HG02970 (cell line): Measurements from ENCODE around the gene SZT2.

Experiments used
- ATAC-seq: cut with Tn5 transposase; IDR thresholded peaks from one replicate; pipeline ENCODE4 v1.9.1; 2021; ENCODE audit warnings: mild to moderate bottlenecking, moderate library complexity, moderate number of reproducible peaks; ENCODE audit not compliant: unreplicated experiment, low FRiP score

The SZT2 gene

DNA sequence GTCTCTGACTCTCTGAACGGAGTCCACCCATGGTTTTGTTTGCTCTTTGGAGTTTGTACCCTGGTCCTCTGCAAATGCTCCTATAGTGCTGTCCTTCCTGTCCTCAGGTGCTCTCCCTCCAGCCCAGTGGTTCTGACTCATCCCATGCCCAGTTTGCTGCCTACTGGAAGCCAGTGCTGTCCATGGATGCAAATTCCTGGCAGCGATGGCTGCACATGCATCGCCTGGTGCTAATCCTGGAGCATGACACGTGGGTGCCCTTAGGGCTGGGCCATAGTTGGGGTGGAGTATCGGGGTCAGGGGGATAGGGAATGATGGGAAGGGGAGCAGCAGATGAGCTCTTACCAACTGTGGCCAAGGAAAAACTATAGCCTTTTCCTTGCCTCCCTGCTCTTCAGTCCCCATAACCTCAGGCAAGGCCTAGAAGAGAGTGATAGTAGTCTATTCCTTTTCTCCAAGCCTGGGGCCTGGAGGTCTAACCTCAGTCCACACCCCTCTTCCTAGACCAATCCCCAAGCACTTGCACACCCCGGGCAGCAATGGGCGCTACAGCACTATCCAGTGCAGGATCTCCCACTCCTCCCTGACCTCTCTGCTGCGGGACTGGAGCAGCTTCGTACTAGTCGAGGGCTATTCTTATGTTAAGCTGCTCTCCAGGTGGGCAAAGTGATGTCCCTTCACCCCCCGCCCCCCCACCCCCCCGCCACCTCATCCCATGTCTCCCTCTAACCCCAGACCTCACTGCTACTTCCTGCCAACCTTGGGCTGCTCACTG, 32.5 kb downstream of the SZT2 start:
- no peak for ATAC-seq

DNA sequence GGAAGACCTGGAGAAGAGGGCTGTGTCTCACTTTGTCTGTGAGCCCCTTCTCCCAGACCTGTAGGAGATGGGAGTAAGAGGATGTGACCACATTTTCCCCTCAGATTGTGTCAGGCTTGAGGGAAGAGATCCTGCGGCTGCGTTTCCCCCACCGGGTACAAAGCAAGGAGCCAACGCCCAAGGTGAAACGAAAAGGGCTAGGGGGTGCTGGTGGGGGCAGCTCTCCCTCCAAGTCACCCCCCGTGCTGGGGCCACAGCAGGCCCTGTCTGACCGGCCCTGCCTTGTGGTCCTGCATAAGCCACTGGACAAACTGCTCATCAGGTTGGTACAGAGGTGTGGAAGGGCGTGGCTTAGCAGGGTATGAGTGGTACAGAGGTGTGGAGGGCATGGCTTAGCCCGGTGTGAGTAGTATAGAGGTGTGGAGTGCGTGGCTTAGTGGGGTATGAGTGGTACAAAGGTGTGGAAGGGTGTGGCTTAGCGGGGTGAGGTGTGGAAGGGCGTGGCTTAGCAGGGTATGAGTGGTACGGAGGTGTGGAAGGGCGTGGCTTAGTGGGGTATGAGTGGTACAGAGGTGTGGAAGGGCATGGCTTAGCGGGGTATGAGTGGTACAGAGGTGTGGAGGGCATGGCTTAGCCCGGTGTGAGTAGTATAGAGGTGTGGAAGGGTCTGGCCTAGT, 33.4 kb downstream of the SZT2 start:
- no peak for ATAC-seq

DNA sequence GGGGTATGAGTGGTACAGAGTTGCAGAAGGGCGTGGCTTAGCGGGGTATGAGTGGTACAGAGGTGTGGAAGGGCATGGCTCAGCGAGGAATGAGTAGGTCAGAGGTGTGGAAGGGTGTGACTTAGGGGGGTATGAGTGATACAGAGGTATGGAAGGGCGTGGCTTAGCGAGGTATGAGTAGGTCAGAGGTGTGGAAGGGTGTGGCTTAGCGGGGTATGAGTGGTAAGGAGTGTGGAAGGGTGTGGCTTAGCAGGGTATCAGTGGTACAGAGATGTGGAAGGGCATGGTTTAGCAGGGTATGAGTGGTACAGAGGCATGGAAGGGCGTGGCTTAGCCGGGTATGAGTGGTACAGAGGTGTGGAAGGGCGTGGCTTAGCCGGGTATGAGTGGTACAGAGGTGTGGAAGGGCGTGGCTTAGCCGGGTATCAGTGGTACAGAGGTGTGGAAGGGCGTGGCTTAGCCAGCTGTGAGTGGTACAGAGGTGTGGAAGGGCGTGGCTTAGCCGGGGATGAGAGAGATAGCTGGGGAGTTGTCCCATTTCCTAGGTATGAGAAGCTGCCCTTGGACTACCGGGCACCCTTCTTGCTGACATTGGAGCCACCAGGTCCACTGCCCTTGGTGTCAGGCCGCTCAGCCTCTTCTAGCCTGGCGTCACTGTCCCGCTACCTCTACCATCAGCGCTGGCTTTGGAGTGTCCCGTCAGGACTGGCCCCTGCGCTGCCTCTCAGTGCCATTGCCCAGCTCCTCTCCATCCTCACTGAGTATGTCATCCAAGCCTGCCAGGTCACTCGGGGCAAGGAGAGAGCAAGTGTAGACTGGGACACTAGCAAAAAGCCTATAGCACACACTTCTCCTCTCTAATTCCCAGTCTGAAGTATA, 34.2 kb downstream of the SZT2 start:
- ATAC-seq = no peak

DNA sequence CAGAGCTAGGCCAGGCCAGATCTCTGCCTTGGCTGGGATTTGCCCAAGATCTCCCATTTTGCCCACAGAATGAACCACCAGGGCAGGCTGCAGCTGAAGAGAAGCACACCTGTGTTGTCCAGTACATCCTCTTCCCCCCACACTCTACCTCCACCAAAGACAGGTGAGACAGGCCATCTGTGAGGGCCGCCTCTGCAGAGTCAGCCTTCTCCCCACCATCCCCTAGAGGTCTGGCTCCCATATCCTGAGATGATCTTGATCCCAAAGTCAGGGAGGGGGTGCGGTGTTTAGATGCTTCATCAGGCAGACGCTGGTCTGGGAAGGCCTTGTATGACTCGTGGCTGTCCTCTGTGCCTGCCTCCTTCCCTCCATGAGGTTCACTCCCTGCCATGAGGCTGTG, 35.3 kb downstream of the SZT2 start:
- no peak for ATAC-seq

DNA sequence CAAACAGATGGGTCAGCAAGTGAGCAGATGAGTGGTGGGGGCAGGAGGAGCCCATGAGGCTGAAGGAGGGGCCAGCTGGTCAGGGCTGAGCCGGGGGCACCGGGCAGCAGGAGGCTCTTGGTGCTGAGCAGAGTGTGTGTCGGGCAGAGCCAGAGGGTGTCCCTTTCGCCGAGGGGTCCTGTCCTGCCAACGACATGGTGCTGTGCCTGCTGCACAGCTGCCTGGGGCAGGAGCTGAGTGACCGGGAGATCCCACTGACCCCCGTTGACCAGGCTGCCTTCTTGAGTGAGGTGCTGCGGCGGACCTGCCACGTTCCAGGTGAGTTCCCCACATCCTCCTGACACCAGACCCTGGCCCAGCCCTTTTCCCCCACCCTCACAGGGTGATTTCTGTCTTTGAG, 36.5 kb downstream of the SZT2 start:
- no peak for ATAC-seq

DNA sequence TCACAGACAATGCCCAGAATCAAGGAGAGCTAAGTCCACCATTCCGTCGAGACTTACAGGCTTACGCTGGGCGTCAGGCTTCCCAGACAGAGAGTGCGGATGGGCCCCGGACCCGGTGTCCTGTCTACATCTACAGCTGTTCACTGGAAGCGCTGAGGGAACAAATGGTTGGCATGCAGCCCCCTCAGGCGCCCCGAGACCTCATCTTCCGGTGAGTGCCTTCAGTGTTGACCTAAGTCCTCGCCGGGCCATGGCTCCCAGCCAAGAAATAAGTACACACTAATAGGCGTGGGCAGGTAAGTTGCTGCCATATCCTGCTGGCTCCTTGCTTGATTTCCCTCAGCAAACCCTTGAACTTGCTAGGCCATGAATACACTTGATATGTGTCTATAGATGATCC, 37.8 kb downstream of the SZT2 start:
- no peak for ATAC-seq

DNA sequence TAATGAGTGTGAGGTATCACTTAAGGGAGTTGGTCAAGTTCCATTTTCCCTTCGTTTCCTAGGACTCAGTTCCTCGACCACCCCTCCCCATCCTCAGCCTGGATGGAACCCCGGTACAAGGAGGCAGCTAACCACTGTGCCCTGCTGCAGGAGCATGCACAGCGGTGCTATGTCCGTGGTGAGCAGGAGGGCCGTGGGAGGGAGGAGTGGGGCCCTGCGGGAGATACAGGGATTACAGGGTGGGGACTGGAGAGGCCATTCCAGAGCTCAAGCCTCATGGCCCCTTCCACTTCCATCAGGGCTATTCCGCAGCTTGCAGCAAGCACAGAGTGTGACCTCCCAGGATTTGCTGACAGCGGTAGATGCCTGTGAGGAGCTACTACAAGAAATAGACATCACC, 38.2 kb downstream of the SZT2 start:
- ATAC-seq = no peak

DNA sequence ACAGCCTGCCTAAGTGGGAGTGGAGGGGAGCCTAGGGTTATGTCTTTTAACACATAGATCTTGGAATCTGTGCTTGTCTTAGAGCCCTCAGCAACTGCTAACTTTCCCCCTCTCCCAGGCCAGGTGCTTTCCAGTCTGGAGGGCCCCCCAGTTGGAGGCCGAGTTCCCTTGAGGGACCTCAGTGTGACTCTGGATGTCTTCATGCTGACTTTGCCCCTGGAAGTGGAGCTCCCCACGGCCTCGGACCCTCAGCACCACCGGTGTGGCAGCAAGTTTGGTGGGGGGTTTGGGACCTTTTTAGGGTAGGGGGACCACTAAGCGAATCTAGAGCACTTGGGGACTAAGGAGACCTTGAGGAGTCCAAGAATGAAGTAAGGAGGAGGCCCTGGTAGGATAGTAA, 41.1 kb downstream of the SZT2 start:
- ATAC-seq = no peak

DNA sequence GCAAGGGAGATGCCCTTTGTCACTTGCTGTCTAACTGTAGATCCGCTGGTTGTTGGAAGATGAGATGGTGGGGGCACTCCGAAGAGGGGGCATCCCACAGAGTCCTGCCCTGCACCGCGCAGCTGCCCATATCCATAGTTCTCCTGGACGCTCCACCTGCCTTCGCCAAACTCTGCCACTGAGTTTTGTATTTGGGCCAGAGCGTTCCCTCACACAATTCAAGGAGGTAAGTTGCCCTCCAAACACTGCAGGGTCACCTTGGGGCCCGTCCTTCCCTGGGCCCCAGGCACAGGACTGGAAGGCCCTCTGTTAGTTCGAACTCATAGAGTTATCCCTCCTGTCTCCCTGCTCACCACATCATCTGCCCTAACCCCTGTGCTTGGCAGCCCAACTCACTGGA, 42.0 kb downstream of the SZT2 start:
- ATAC-seq = no peak

DNA sequence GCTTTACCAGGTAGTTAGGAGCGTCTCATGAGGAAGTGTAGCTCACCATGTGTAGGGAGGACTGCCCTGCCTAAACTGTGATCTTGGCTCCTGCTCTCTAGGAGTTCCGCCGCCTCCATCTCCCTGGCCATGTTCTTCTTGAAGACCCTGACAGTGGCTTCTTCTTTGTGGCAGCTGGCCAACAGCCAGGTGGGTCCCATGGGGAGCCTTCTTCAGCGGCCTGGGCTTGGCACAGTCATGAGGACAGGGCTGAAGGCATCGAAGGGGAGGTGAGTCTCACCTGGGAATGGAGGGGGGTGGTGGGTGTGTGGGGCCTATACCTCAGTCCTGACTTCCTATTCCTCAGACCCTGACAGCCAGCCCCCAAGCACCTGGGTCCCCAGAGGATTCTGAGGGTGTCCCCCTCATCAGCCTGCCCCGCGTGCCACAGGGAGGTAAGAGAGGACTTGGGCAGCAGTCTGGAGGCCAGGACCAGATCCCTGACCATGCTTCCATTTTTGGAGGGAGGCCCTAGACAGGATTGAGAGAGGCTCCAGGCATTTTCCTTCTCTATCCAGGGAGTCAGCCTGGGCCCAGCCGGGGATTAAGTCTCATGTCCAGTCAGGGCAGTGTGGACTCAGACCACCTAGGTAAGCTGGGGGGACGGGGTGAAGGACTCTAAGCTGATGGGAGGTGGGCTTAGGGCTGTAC, 42.6 kb downstream of the SZT2 start:
- ATAC-seq = no peak

DNA sequence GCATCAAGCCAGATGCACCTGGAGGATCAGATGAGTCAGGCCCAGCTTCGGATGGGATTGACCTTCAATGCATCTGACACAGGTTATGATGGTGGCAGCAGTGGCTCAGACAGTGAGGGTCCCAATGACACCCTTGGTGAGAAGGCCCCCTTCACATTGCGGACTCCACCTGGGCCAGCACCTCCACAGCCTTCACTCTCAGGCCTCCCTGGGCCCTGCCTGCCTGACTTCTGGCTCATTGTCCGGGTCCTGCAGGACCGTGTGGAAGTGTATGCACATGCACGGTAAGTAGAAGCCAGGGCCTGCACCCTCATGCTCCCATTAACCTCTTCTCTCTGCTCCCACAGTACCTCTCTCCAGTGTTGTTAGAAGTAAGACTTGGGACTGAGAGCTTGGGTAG, 43.2 kb downstream of the SZT2 start:
- no peak for ATAC-seq

DNA sequence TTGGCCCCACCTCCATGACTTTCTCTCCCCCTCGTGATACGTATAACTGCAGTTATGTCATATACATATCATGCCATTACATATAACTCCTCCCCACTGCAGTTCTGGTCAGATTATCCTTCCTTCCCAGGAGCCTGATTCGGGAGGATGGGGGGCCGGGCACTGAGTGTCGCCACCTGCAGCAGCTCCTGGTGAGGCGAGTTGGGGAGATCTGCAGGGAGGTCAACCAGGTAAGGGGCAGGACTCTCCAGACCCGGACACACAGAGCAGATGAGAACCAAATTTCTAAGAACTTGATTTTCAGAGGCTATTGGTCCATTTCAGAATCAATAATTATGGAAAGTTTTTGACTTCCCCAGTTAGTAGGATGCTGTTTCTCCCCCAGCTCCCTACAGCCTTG, 44.6 kb downstream of the SZT2 start:
- no peak for ATAC-seq

DNA sequence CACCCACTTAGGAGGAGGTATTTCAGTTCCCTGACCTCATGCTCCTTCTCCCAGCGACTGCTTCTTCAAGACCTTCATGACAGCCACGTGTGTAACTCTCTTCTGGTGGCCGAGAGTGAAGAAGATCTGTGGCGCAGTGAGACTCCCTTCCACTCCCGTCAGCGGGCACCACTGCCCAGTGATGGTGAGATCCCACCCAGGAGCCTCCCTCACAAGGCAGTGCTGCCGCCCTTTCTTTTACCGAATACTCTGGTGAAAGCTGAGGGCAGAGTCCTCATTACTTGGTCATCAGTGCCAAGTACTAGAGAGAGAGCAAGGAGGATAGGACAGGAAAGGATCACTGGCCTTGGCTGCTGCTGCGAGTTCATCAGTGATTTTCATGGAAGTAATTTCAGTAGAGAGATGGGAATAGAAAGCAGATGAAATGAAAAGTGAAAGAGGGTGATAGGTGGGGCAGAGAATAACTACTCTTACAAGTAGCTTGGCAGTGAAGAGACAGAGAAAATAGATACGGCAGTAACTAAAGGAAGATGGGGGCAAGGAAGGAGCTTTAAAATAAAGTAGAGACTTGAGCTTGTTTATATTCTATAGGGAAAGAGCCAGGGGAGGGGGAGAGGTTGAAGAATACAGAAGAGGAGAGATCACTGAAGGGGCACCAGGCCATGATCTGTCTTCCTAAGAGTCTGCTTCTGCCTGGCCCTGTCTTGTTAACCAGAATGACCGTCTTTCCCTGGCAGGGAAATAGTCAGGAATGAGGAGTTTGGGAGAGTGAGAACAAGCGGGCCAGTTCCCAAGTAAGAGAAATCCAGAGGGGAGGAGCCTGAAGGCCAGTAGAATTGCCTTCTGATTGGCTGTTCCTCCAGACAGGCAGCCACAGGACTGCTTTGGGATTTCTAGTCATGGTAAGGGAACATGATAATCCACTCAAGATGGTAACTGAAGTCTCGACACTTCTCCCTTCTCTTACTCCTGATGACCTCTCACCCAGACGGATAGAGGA, 45.7 kb downstream of the SZT2 start:
- no peak for ATAC-seq

DNA sequence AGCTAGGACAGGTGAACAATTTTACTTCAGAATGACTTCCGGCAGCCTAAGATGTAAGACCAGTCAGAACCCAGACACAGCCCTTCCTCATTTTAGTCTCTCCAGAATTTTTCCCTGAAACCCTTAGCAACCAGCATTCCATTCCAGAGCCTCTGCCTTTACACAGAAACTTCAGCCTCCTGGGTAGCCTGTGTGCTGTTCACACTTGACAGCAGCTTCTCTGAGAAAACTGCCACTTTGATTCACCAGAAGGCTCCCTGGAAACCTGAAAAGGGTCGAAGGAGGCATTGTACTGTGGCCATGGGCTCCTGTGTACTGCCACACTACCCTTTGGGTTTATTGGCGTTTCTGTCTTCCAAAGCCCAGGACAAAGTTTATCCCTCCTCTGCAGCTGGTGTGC, 46.7 kb downstream of the SZT2 start:
- ATAC-seq = no peak

DNA sequence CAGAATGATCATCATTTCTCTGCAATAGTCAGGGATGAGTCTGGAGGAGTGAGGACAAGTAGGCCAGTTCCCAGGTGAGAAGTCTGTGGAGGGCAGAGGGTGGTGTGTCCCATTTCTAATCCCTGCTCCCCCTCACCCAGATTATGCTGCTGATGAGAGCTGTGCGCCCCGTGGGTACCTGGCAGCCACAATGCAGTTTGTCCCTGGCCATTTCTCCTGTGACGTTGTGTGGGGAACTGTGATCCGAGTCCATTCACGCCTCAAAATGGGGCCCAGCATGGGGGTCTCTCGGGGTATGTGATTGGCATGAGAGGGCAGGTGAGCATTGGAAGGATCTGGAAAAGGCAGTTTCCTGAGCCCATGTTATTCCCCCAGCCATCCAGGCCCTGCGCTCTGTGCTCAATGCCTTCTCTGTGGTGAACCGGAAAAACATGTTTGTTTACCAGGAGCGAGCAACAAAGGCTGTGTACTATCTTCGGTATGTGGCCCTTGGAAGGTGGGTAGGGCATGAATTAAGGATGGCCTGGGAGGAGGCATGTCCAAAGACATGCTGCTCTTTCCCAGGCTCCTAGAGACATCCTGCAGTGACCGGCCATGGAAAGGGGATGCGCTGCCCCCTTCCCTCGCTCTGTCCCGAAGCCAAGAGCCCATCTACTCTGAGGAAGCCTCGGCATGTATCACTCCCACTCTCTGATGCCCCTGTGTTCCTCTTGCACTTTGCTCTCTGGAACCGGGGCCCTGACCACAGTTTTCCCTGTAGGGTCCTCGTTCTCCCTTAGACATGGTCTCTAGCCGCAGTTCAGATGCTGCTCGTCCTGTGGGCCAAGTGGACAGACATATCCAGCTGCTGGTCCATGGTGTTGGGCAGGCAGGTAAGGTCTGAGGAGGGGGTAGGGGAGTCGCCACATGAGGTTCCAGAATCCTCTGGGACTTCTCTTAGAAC, 47.6 kb downstream of the SZT2 start:
- no peak for ATAC-seq

DNA sequence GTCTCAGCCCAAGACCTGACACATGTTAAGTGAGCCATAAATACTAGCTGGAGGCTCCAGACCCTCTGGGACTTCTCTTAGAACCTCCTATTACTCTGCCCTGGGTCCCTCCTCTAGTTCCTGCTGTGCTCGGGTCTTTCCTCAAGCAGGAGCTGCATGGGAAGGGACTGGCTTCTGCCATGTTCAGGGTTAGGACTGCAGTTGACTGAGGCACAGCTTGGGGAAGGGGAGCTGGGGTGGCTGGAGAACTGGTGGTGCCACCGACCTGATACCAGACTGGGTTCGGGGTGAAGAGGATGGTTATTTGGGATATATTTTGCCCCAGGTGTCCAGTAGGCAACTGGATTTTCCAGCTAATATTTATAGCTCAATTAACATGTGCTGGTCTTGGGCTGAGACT, 48.3 kb downstream of the SZT2 start:
- ATAC-seq = no peak

DNA sequence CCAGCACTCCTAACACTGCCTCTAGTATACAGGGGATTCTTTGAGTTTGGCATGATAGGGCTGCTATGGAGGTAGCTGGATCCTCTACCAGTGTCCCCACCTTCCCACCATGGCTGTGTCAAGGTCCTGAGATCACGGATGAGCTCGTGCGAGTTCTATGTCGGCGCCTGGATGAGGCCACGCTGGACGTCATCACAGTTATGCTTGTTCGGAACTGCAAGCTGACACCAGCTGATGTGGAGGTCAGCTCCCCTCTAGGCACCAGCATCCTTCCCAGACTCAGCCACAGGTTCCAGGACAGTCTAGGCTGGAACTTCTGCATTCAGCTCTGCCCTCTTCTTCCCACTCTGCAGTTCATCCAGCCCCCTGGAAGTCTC, 48.9 kb downstream of the SZT2 start:
- ATAC-seq = no peak

DNA sequence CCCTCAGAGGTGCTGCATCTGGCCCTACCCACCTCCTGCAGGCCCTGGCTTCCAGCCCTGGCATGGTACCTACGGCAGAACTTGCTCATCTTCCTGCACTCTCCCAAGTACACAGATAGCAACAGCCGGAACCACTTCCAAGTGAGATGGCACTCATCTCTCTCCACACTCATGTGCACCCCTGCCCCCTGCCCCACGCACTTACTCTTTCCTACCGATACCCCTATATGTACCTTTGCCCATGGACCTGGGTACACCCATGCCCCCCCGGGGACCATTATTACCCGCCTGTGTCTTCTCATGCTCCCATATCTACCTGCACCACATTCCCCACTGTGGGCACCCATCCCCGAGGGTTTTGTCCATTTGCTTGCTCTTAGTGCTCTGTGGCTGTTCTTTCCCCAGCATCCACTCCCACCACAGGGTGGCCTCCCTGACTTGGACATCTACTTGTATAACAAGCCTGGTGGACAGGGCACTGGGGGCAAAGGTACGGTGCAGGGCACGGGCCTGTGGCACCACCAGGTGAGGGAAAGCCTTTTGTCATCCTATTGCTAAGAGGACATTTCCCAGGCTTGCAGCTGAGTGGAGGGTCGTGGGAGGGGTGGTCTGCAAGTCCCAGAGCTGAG, 49.4 kb downstream of the SZT2 start:
- ATAC-seq = no peak
